Endothelial cell of umbilical vein (primary cell): ENCODE results near the gene TK1. TPM values are rescaled to one million over a fixed set of nuclear protein-coding genes. Genes with fewer than 3 reads are reported as not detected.

Experiments used
- BruUV-seq: library from RNA; stranded (reverse); fragments of 400-500 nt; replicated peaks from 2 replicates; lab custom pipeline; 2021; lab: Mats Ljungman, UMichigan
- CTCF ChIA-PET: fragments of 300-600, 350-600 bp; sonication (Branson Sonifier 250); formaldehyde crosslinking; loops from one replicate; lab custom pipeline; 2021; ENCODE audit warnings: antibody characterized with exemption, inconsistent platforms; lab: Charles Lee
- POLR2A ChIA-PET: fragments of 300-600, 350-600 bp; sonication (Branson Sonifier 250); formaldehyde crosslinking; loops from one replicate; lab custom pipeline; 2021; ENCODE audit warnings: antibody characterized with exemption, inconsistent platforms; lab: Charles Lee
- DNase-seq: peaks from one replicate; pipeline ENCODE4 v3.0.0-alpha.2; 2011; ENCODE audit warnings: low read depth, low spot score
- FAIRE-seq: peaks from 2 replicates; lab custom pipeline; 2011; peaks lifted over from hg19 to GRCh38; lab: Jason Lieb, UNC
- H2AFZ ChIP-seq: 2 replicates; pipeline ENCODE4 v1.6.0; 2012; ENCODE audit warnings: low read depth, low read length, control low read depth, inconsistent platforms
- H3K27ac ChIP-seq: 2 replicates; pipeline ENCODE4 v1.5.1; 2011; ENCODE audit warnings: low read depth, mild to moderate bottlenecking, control low read depth, low read length, moderate library complexity; ENCODE audit not compliant: insufficient read depth
- H3K27me3 ChIP-seq, 2 experiments: 2 replicates each; pipeline versions ENCODE4 v1.6.0 to v1.6.1; 2011; ENCODE audit warnings: low read length in 2 of 2, mixed read lengths in 1 of 2; ENCODE audit not compliant: control insufficient read depth in 2 of 2, insufficient read depth in 2 of 2
- H3K36me3 ChIP-seq, 2 experiments: 2 replicates in 1 of 2; 3 replicates in 1 of 2; pipeline ENCODE4 v1.5.1; 2011; ENCODE audit warnings: low read length in 2 of 2, mild to moderate bottlenecking in 1 of 2, moderate library complexity in 1 of 2; ENCODE audit not compliant: control insufficient read depth in 2 of 2, insufficient read depth in 2 of 2; ENCODE audit errors: extremely low read depth in 1 of 2
- H3K4me1 ChIP-seq: 3 replicates; pipeline ENCODE4 v1.5.1; 2011; ENCODE audit warnings: mild to moderate bottlenecking, low read length; ENCODE audit not compliant: control insufficient read depth, insufficient read depth; ENCODE audit errors: extremely low read depth
- H3K4me2 ChIP-seq: 2 replicates; pipeline ENCODE4 v1.6.1; 2011; ENCODE audit warnings: low read length, control low read depth, mixed read lengths; ENCODE audit not compliant: insufficient read depth
- H3K4me3 ChIP-seq, 3 experiments: fragments of 200-600 bp in 1 of 3; sonication (generic), shearing (Covaris generic) in 1 of 3; replicated peaks in 1 of 3; 2 replicates each; pipeline ENCODE4 v1.5.1; 2011 to 2016; ENCODE audit warnings: control low read depth in 3 of 3, low read length in 3 of 3, mild to moderate bottlenecking in 2 of 3, inconsistent platforms in 1 of 3, low read depth in 1 of 3, moderate library complexity in 1 of 3; ENCODE audit not compliant: insufficient read depth in 1 of 3
- H3K79me2 ChIP-seq: 2 replicates; pipeline ENCODE4 v1.6.0; 2012; ENCODE audit warnings: low read length, inconsistent platforms; ENCODE audit not compliant: control insufficient read depth, insufficient read depth
- H3K9ac ChIP-seq: replicated peaks from 2 replicates; pipeline ENCODE3; 2011; ENCODE audit warnings: low read length, control low read depth; ENCODE audit not compliant: insufficient read depth; ENCODE audit errors: extremely low read depth
- H3K9me1 ChIP-seq: replicated peaks from 3 replicates; pipeline ENCODE4 v1.6.0; 2011; ENCODE audit warnings: mild to moderate bottlenecking, low read length; ENCODE audit not compliant: control insufficient read depth, insufficient read depth; ENCODE audit errors: extremely low read depth
- H3K9me3 ChIP-seq: replicated peaks from 2 replicates; pipeline ENCODE4 v1.5.1; 2012; ENCODE audit warnings: low read length, inconsistent platforms; ENCODE audit not compliant: control insufficient read depth, insufficient read depth
- H4K20me1 ChIP-seq: replicated peaks from 2 replicates; pipeline ENCODE3; 2011; ENCODE audit warnings: mild to moderate bottlenecking, low read length; ENCODE audit not compliant: control insufficient read depth, insufficient read depth; ENCODE audit errors: extremely low read depth
- CTCF ChIP-seq, 2 donors: IDR thresholded peaks; 1 replicate in 1 of 2; 2 replicates in 1 of 2; pipeline ENCODE4 v1.5.1; 2011; ENCODE audit warnings: low read length in 2 of 2, mild to moderate bottlenecking in 2 of 2, moderate library complexity in 2 of 2, control low read depth in 1 of 2, inconsistent platforms in 1 of 2, low read depth in 1 of 2; ENCODE audit not compliant: insufficient read depth in 1 of 2; ENCODE audit errors: extremely low read depth in 1 of 2
- EZH2 ChIP-seq: IDR thresholded peaks from 2 replicates; pipeline ENCODE4 v1.6.1; 2012; ENCODE audit warnings: borderline replicate concordance, low read depth, mild to moderate bottlenecking, moderate library complexity, low read length, inconsistent platforms; ENCODE audit not compliant: severe bottlenecking
- FOS ChIP-seq: IDR thresholded peaks from 2 replicates; pipeline ENCODE4 v1.6.1; 2011; ENCODE audit warnings: mild to moderate bottlenecking, low read length, moderate library complexity, borderline replicate concordance; ENCODE audit not compliant: insufficient read depth
- GATA2 ChIP-seq: IDR thresholded peaks from 2 replicates; pipeline ENCODE4 v1.7.0; 2011; ENCODE audit warnings: low read depth, mild to moderate bottlenecking, moderate library complexity, mixed read lengths, low read length; ENCODE audit not compliant: insufficient read length, insufficient read depth
- JUN ChIP-seq: IDR thresholded peaks from 2 replicates; pipeline ENCODE4 v1.6.1; 2011; ENCODE audit warnings: borderline replicate concordance, low read depth; ENCODE audit not compliant: insufficient read length, insufficient read depth
- MAX ChIP-seq: IDR thresholded peaks from 2 replicates; pipeline ENCODE4 v1.6.1; 2011; ENCODE audit not compliant: insufficient read depth, insufficient read length
- MYC ChIP-seq: IDR thresholded peaks from one replicate; pipeline ENCODE4 v1.6.1; 2011; ENCODE audit warnings: mild to moderate bottlenecking, low read depth, low read length
- POLR2A ChIP-seq: IDR thresholded peaks from 2 replicates; pipeline ENCODE4 v1.6.1; 2012; ENCODE audit warnings: low read depth, mild to moderate bottlenecking, control low read depth, low read length
- POLR2AphosphoS5 ChIP-seq: IDR thresholded peaks from 2 replicates; pipeline ENCODE4 v1.6.1; 2012; ENCODE audit warnings: low read depth, mild to moderate bottlenecking, control low read depth, low read length, moderate library complexity; ENCODE audit not compliant: insufficient read depth
- dilution Hi-C: fragments of 300-500 bp; cut with MboI; formaldehyde crosslinking; loops from one replicate; pipeline ENCODE4 v1.15.0; 2019; ENCODE audit warnings: low sequenced_read_pairs; ENCODE audit not compliant: extremely low pct_ligation_motif_present
- intact Hi-C: fragments of 100-400 bp; cut with micrococcal nuclease; formaldehyde crosslinking; loops from one replicate; pipeline ENCODE4 v1.10.0; 2022
- polyA plus RNA-seq, 4 experiments: library from polyadenylated mRNA; depleted of rRNA in 3 of 4; stranded (reverse) in 3 of 4; unstranded in 1 of 4; fragments of >200 nt; gene quantifications; 2 replicates each; pipeline versions ENCODE4 v1.2.1 to v1.2.3, GENCODE V29; 2011 to 2012; ENCODE audit warnings: missing spikeins in 1 of 4
- total RNA-seq: library from RNA; stranded (reverse); gene quantifications from 2 replicates; pipeline ENCODE4 v1.2.3, GENCODE V29; 2021

TK1 gene
- total and polyA plus RNA-seq, 2 donors (not counting 3 experiments of a cell fraction or from before 2014, with no cell fraction given) = 111 to 159 TPM

GRCh38 chr17:78125138-78125913, 61.5 kb downstream of the TK1 start:
- POLR2A ChIA-PET = no interaction called here
- CTCF ChIA-PET = interaction anchor here (1.3 to 1.9 kb wide), 2 partner anchors 10 to 17 kb away, joined by 3 to 8 read pairs; no protein-coding TSS in a partner anchor
- dilution Hi-C loops = no loop called here

More at GRCh38 chr17:78125138-78125913, 61.5 kb downstream of the TK1 start:
- H3K27ac ChIP-seq = no peak overlapping the region
- peaks cover 20% of the 10 kb centered on the region for H3K4me1 ChIP-seq
- DNase-seq (no peak), FAIRE-seq (no peak)
- no peak overlapping the region for H3K9ac ChIP-seq
- H3K36me3 ChIP-seq = peaks cover 0 to 14% of the 10 kb centered on the region in 2 experiments
- no peaks in the 10 kb centered on the region for H3K9me3 ChIP-seq
- H4K20me1 ChIP-seq = no peaks in the 10 kb centered on the region
- no peak overlapping the region for H2AFZ ChIP-seq
- TF ChIP-seq POLR2AphosphoS5 (no peak), GATA2 (no peak), CTCF (IDR thresholded peaks at IDR 0.05; ENCODE audit: extremely low read depth in 1 of 2, insufficient read depth in 1 of 2, low read depth in 1 of 2, low read length in 2 of 2) (no peak), MYC (no peak), JUN (no peak), MAX (no peak), FOS (no peak), POLR2A (no peak), EZH2 (no peak)
- H3K4me3 ChIP-seq = no peak overlapping the region
- intact Hi-C loops = loop anchor here (5.0 kb wide), 1 partner anchor 127 kb away; no protein-coding TSS in a partner anchor
- no peaks in the 10 kb centered on the region for H3K9me1 ChIP-seq
- no peaks in the 10 kb centered on the region for H3K79me2 ChIP-seq
- H3K27me3 ChIP-seq = no peaks in the 10 kb centered on the region
- no peak overlapping the region for H3K4me2 ChIP-seq
- no TSS peak for BruUV-seq
